Fibroblast of lung (primary cell): ENCODE measurements around the gene RAB36. TPM values are rescaled to one million over a fixed set of nuclear protein-coding genes. Genes with fewer than 3 reads are reported as not detected.

ENCODE experiments used
- DNase-seq, 2 donors: peaks; one replicate each; pipeline versions ENCODE4 v3.0.0 to v3.0.0-alpha.2; 2010; ENCODE audit warnings: low read depth in 2 of 2
- H2AFZ ChIP-seq: 2 replicates; pipeline ENCODE4 v1.5.1; 2012; ENCODE audit warnings: low read length, control low read depth, inconsistent platforms
- H3K27ac ChIP-seq: 2 replicates; pipeline ENCODE4 v1.5.1; 2011; ENCODE audit warnings: low read length, control low read depth; ENCODE audit not compliant: insufficient read depth
- H3K27me3 ChIP-seq: 2 replicates; pipeline ENCODE4 v1.5.1; 2011; ENCODE audit warnings: mild to moderate bottlenecking, low read length; ENCODE audit not compliant: control insufficient read depth, insufficient read depth
- H3K36me3 ChIP-seq: 2 replicates; pipeline ENCODE4 v1.5.1; 2011; ENCODE audit warnings: low read length; ENCODE audit not compliant: control insufficient read depth, insufficient read depth
- H3K4me1 ChIP-seq: 2 replicates; pipeline ENCODE4 v1.5.1; 2011; ENCODE audit warnings: low read length; ENCODE audit not compliant: control insufficient read depth, insufficient read depth; ENCODE audit errors: extremely low read depth
- H3K4me2 ChIP-seq: 2 replicates; pipeline ENCODE4 v1.5.1; 2011; ENCODE audit warnings: low read length, control low read depth; ENCODE audit not compliant: insufficient read depth; ENCODE audit errors: extremely low read depth
- H3K4me3 ChIP-seq, 4 experiments: fragments of 200-600 bp in 1 of 4; sonication (generic) in 1 of 4; replicated peaks in 1 of 4; 2 replicates each; pipeline ENCODE4 v1.5.1; 2011 to 2016; ENCODE audit warnings: low read length in 4 of 4, low read depth in 3 of 4, mild to moderate bottlenecking in 3 of 4, control low read depth in 2 of 4, inconsistent platforms in 1 of 4, mixed read lengths in 1 of 4; ENCODE audit not compliant: insufficient read depth in 1 of 4; ENCODE audit errors: control extremely low read depth in 1 of 4
- H3K79me2 ChIP-seq: 2 replicates; pipeline ENCODE4 v1.5.1; 2012; ENCODE audit warnings: mild to moderate bottlenecking, low read length, inconsistent platforms; ENCODE audit not compliant: control insufficient read depth, insufficient read depth
- H3K9ac ChIP-seq: 2 replicates; pipeline ENCODE4 v1.5.1; 2011; ENCODE audit warnings: mild to moderate bottlenecking, low read length, control low read depth; ENCODE audit not compliant: insufficient read depth
- H3K9me3 ChIP-seq: 2 replicates; pipeline ENCODE4 v1.5.1; 2012; ENCODE audit warnings: low read depth, low read length; ENCODE audit not compliant: control insufficient read depth, insufficient read depth
- H4K20me1 ChIP-seq: 2 replicates; pipeline ENCODE4 v1.5.1; 2011; ENCODE audit warnings: low read length; ENCODE audit not compliant: control insufficient read depth, insufficient read depth; ENCODE audit errors: extremely low read depth
- CTCF ChIP-seq, 2 donors: IDR thresholded peaks in 1 of 2; conservative IDR thresholded peaks in 1 of 2; 1 replicate in 1 of 2; 2 replicates in 1 of 2; pipeline ENCODE4 v1.5.1; 2011 to 2012; ENCODE audit warnings: low read length in 2 of 2, control low read depth in 1 of 2, inconsistent platforms in 1 of 2, low read depth in 1 of 2, mild to moderate bottlenecking in 1 of 2
- EZH2 ChIP-seq: IDR thresholded peaks from 2 replicates; pipeline ENCODE4 v1.5.1; 2012; ENCODE audit warnings: low read length, control low read depth, mild to moderate bottlenecking; ENCODE audit errors: missing control alignments
- polyA plus RNA-seq, 2 donors: library from polyadenylated mRNA; depleted of rRNA in 1 of 2; stranded (reverse) in 1 of 2; unstranded in 1 of 2; fragments of >200 nt; gene quantifications; 2 replicates each; pipeline ENCODE4 v1.2.1, GENCODE V29; 2011 to 2012; ENCODE audit warnings: missing spikeins in 1 of 2
- total RNA-seq: library from RNA; depleted of rRNA; stranded (reverse); fragments of >200 nt; gene quantifications from 2 replicates; pipeline ENCODE4 v1.2.1, GENCODE V29; 2014

The RAB36 gene
- total and polyA plus RNA-seq, 2 donors (not counting 1 experiment from before 2014, with no cell fraction given) = 2.5 to 3.7 TPM

GRCh38 chr22:23192133-23192532 lies 46.9 kb downstream of the RAB36 start:
- no peak for DNase-seq
- Histone ChIP-seq H3K4me2 (no peak overlapping the region), H4K20me1 (no peaks in the 10 kb centered on the region), H2AFZ (no peak overlapping the region), H3K36me3 (no peaks in the 10 kb centered on the region), H3K27ac (no peak overlapping the region), H3K27me3 (no peaks in the 10 kb centered on the region), H3K9ac (no peak overlapping the region), H3K79me2 (peaks cover 6% of the 10 kb centered on the region), H3K9me3 (no peaks in the 10 kb centered on the region), H3K4me1 (no peaks in the 10 kb centered on the region), H3K4me3 (no peak overlapping the region)
- TF ChIP-seq EZH2 (no peak), CTCF (conservative IDR thresholded peaks at IDR 0.05 in 1 of 2, IDR thresholded peaks at IDR 0.05 in 1 of 2; ENCODE audit: low read depth in 1 of 2, low read length in 2 of 2) (no peak)

- H3K4me2 ChIP-seq = no peak overlapping the region
- DNase-seq = no peak
- peaks cover 8% of the 10 kb centered on the region for H3K79me2 ChIP-seq
- TF ChIP-seq CTCF (conservative IDR thresholded peaks at IDR 0.05 in 1 of 2, IDR thresholded peaks at IDR 0.05 in 1 of 2; ENCODE audit: low read depth in 1 of 2, low read length in 2 of 2) (no peak), EZH2 (no peak)
- H3K27ac ChIP-seq = no peak overlapping the region
- no peaks in the 10 kb centered on the region for H3K9me3 ChIP-seq
- no peaks in the 10 kb centered on the region for H3K4me1 ChIP-seq
- no peak overlapping the region for H3K9ac ChIP-seq
- no peak overlapping the region for H2AFZ ChIP-seq
- no peak overlapping the region for H3K4me3 ChIP-seq
- H3K36me3 ChIP-seq = no peaks in the 10 kb centered on the region
- no peaks in the 10 kb centered on the region for H4K20me1 ChIP-seq
- no peaks in the 10 kb centered on the region for H3K27me3 ChIP-seq
These were observed 47.3 kb downstream of the RAB36 start for GRCh38 chr22:23192558-23192957.

- no peak overlapping the region for H2AFZ ChIP-seq
- H3K36me3 ChIP-seq = no peaks in the 10 kb centered on the region
- no peak overlapping the region for H3K4me3 ChIP-seq
- H3K79me2 ChIP-seq = peaks cover 7% of the 10 kb centered on the region
- H3K9me3 ChIP-seq = no peaks in the 10 kb centered on the region
- no peaks in the 10 kb centered on the region for H4K20me1 ChIP-seq
- H3K4me2 ChIP-seq = no peak overlapping the region
- DNase-seq = no peak
- H3K9ac ChIP-seq = no peak overlapping the region
- H3K27me3 ChIP-seq = no peaks in the 10 kb centered on the region
- TF ChIP-seq CTCF (conservative IDR thresholded peaks at IDR 0.05 in 1 of 2, IDR thresholded peaks at IDR 0.05 in 1 of 2; ENCODE audit: low read depth in 1 of 2, low read length in 2 of 2) (no peak), EZH2 (no peak)
- H3K27ac ChIP-seq = no peak overlapping the region
- no peaks in the 10 kb centered on the region for H3K4me1 ChIP-seq
These were observed 48.0 kb downstream of the RAB36 start for GRCh38 chr22:23193196-23193827.
